Adrenal gland (tissue), 5 donors: ENCODE measurements around the gene POLR1D.

Source experiments
- POLR2A ChIP-seq, 2 donors: fragments of 450-650 bp; IDR thresholded peaks; one replicate each; pipeline ENCODE4 v1.6.1; 2017; ENCODE audit warnings: antibody characterized with exemption in 2 of 2, mild to moderate bottlenecking in 2 of 2, moderate library complexity in 1 of 2
- TF ChIP-seq, protein P1 (sequence below), 6 experiments: fragments of 450-650 bp in 4 of 6; fragments of 200-600 bp in 2 of 6; sonication (generic) in 1 of 6; IDR thresholded peaks; 1 replicate in 5 of 6; 2 replicates in 1 of 6; pipeline versions ENCODE4 v1.5.1 to v1.8.0; 2016 to 2021; ENCODE audit warnings: antibody characterized with exemption in 6 of 6, mild to moderate bottlenecking in 2 of 6, moderate library complexity in 1 of 6
- donor health status: DM: no; HTN: no; CAD: no.

DNA sequence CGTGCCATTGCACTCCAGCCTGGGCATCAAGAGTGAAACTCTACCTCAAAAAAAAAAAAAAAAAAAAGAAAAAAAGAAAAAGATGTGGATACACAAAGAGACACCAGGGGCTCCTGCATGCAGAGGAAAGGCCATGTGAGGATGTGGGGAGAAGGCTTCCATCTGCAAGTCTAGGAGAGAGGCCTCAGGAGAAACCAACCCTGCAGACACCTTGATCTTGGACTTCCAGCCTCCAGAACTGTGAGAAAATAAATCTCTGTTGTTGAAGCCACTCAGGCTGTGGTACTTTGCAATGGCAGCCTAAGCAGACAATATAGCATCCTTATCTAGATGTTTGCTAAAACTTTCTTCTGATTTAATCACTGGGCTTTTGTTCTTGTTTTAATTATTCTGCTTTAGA is 50.3 kb downstream of the POLR1D start:
- TF ChIP-seq, protein P1, sequence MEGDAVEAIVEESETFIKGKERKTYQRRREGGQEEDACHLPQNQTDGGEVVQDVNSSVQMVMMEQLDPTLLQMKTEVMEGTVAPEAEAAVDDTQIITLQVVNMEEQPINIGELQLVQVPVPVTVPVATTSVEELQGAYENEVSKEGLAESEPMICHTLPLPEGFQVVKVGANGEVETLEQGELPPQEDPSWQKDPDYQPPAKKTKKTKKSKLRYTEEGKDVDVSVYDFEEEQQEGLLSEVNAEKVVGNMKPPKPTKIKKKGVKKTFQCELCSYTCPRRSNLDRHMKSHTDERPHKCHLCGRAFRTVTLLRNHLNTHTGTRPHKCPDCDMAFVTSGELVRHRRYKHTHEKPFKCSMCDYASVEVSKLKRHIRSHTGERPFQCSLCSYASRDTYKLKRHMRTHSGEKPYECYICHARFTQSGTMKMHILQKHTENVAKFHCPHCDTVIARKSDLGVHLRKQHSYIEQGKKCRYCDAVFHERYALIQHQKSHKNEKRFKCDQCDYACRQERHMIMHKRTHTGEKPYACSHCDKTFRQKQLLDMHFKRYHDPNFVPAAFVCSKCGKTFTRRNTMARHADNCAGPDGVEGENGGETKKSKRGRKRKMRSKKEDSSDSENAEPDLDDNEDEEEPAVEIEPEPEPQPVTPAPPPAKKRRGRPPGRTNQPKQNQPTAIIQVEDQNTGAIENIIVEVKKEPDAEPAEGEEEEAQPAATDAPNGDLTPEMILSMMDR (IDR thresholded peaks at IDR 0.05): no peak
- no peak for TF ChIP-seq POLR2A (IDR thresholded peaks at IDR 0.05)
